Ascending aorta (tissue), 2 donors: Measurements from ENCODE around the gene RCAN3. TPM values are rescaled to one million over a fixed set of nuclear protein-coding genes. Genes with fewer than 3 reads are reported as not detected.
"Not testable (repeated sequence)": the region's sequence is repeated elsewhere in the genome, so short reads cannot be mapped to it uniquely, and the experiment has no call there.

ENCODE experiments used
- DNase-seq, 2 donors: peaks; one replicate each; pipeline ENCODE4 v3.0.0-alpha.2; 2019; ENCODE audit warnings: low spot score in 2 of 2
- H3K27ac ChIP-seq, 2 donors: fragments of 200-600 bp; sonication (generic); one replicate each; pipeline ENCODE4 v1.5.1; 2016 to 2017; ENCODE audit warnings: mild to moderate bottlenecking in 1 of 2
- H3K27me3 ChIP-seq: fragments of 200-600 bp; sonication (generic); one replicate; pipeline ENCODE4 v1.5.1; 2017
- H3K36me3 ChIP-seq, 2 donors: fragments of 200-600 bp; sonication (generic); one replicate each; pipeline ENCODE4 v1.5.1; 2016
- H3K4me1 ChIP-seq, 2 donors: fragments of 200-600 bp; sonication (generic); one replicate each; pipeline ENCODE4 v1.5.1; 2016 to 2017; ENCODE audit warnings: mild to moderate bottlenecking in 1 of 2
- H3K4me3 ChIP-seq, 2 donors: fragments of 200-600 bp; sonication (generic); one replicate each; pipeline ENCODE4 v1.5.1; 2016 to 2017; ENCODE audit warnings: mild to moderate bottlenecking in 1 of 2
- H3K9me3 ChIP-seq, 2 donors: fragments of 200-600 bp; sonication (generic); one replicate each; pipeline ENCODE4 v1.5.1; 2016
- CTCF ChIP-seq, 3 experiments: fragments of 200-600 bp in 2 of 3; fragments of 450-650 bp in 1 of 3; sonication (generic) in 2 of 3; IDR thresholded peaks; one replicate each; pipeline ENCODE4 v1.5.1; 2016 to 2019; ENCODE audit warnings: antibody characterized with exemption in 3 of 3, mild to moderate bottlenecking in 1 of 3, moderate library complexity in 1 of 3
- intact Hi-C: fragments of 100-400 bp; cut with DNase I; formaldehyde crosslinking; loops from one replicate; pipeline ENCODE4 v1.15.1; 2023
- total RNA-seq: library from RNA; depleted of rRNA; stranded (reverse); fragments of >200 nt; gene quantifications from one replicate; pipeline ENCODE4 v1.1.0, GENCODE V29; 2016

RCAN3 gene
- total RNA-seq, 1 donor from 2014 or later = 2.0 TPM

DNA sequence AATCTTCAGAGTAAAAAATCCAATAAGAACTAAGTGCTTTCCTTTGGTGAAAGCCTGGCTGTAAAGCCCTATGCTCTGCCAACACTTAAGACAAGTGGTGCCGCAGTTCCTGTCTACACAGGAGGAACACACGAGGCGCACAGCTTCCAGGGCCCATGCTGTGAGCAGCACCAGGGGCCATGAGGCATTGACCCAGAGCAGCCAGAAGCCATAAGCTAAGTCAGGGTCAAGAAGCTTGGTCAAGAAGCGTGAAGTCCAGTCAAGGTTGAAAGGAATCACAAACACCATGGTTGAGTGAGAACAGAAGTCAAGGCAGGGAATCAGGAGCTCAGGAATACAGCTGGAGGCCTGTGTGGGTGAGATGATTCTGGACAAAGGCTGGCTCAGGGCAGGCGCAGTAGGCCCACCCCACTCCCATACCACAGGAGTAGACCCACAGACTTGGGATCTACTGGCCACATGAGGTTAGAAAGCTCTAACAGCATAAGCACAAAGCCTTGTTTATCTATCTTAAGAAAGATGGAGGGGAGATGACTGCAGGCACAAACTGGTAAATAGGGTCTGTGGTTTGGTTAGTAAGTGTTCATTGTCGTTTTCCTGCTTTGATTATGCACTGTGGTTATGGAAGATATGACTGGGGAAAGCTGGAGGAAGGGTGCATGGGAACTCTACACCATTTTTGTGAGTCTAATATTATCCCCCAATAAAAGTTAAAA lies 42.9 kb upstream of the RCAN3 start:
- Histone ChIP-seq H3K9me3 (no peaks in the 10 kb centered on the region), H3K4me1 (no peaks in the 10 kb centered on the region), H3K4me3 (no peak overlapping the region), H3K27ac (no peak overlapping the region), H3K36me3 (peaks cover 6 to 15% of the 10 kb centered on the region in 2 donors), H3K27me3 (no peaks in the 10 kb centered on the region)
- no peak for DNase-seq
- intact Hi-C loops = no loop called here
- TF ChIP-seq CTCF (IDR thresholded peaks at IDR 0.05) = no peak

DNA sequence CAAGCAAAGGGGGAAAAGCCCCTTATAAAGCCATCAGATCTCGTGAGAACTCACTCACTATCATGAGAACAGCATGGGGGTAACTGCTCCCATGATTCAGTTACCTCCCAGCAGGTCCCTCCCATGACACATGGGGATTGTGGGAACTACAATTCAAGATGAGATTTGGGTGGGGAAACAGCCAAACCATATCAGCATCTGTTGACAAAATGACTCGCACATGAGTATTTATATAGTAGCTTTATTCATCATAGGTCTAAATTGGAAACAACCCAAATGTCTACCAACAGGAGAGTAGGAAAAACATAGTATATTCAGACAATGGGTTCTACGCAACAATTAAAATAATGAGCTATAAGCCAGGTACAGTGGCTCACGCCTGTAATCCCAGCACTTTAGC lies 40.5 kb upstream of the RCAN3 start:
- H3K9me3 ChIP-seq, DNase-seq, H3K27me3 ChIP-seq, intact Hi-C loops, H3K27ac ChIP-seq, H3K4me1 ChIP-seq, H3K4me3 ChIP-seq: not testable (repeated sequence)
- H3K36me3 ChIP-seq = peaks cover 6 to 16% of the 10 kb centered on the region in 2 donors

DNA sequence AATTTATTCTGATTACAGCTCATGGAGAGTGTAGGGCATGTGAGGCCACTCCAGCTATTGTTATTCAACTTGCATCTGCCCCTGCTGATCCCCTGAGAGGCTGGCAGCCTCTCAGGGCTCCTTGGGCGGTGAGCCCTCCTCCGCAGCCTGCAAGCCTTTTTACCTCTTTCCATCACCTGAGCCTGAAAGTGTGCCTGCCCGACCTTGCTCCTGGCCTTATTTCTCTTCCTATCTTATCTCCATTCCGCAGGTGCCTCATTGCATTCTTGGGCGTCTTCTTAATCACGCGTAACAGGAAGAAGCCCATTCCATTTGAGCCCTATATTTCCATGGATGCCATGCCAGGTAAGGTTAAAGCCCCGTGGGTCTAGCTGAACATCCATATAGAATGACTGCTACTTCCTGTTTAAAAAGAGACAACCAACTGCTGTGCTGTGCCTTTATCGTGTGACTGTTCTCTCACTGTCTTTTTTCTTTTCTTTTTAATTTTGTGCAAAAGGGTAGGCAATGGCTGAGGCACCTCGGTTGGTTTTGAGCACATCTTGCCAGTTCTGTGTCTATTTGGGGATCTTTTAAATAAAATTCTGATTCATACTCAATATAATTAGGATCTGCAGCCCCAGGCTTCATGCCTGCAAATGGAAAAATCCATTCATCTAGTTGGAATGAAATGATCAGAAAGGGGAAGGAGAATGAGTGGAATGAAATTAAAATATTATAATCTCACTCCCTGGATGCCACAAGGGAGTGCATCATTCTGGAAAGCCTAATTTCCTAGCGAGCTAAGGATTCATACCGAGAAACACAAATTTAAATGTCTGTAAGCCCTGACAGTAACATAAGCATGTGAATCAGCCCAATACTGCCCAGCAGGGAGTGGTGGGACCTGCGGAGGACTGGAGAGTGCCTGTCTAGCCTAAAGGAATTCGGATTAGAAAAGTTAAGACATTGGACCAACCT lies 38.6 kb upstream of the RCAN3 start:
- no peaks in the 10 kb centered on the region for H3K4me1 ChIP-seq
- no peak for TF ChIP-seq CTCF (IDR thresholded peaks at IDR 0.05)

GRCh38 chr1:24465099-24465498 lies 37.5 kb upstream of the RCAN3 start:
- Histone ChIP-seq H3K27me3 (no peaks in the 10 kb centered on the region), H3K9me3 (no peaks in the 10 kb centered on the region), H3K4me1 (no peaks in the 10 kb centered on the region), H3K4me3 (no peak overlapping the region), H3K27ac (no peak overlapping the region), H3K36me3 (peaks cover 3 to 6% of the 10 kb centered on the region in 2 donors)
- TF ChIP-seq CTCF (IDR thresholded peaks at IDR 0.05) = no peak
- intact Hi-C loops = no loop called here
- DNase-seq = no peak

More for the DNA sequence above, 38.6 kb upstream of the RCAN3 start:
- DNase-seq = no peak
- Histone ChIP-seq H3K4me3 (no peak overlapping the region), H3K36me3 (peaks cover 5 to 13% of the 10 kb centered on the region in 2 donors), H3K27me3 (no peaks in the 10 kb centered on the region), H3K27ac (no peak overlapping the region), H3K9me3 (no peaks in the 10 kb centered on the region)
- intact Hi-C loops = no loop called here

GRCh38 chr1:24465638-24466037 lies 37.0 kb upstream of the RCAN3 start:
- Histone ChIP-seq H3K27me3 (no peaks in the 10 kb centered on the region), H3K36me3 (peaks cover 0 to 6% of the 10 kb centered on the region in 2 donors), H3K4me3 (no peak overlapping the region), H3K9me3 (no peaks in the 10 kb centered on the region), H3K4me1 (no peaks in the 10 kb centered on the region), H3K27ac (no peak overlapping the region)
- DNase-seq = no peak
- intact Hi-C loops = no loop called here
- TF ChIP-seq CTCF (IDR thresholded peaks at IDR 0.05) = no peak
